Uterus (tissue), 2 donors: ENCODE results near the gene TRMU.

Source experiments
- POLR2A ChIP-seq, 2 donors: fragments of 450-650 bp; IDR thresholded peaks; one replicate each; pipeline ENCODE4 v1.6.1; 2016; ENCODE audit warnings: antibody characterized with exemption in 2 of 2, mild to moderate bottlenecking in 1 of 2, moderate library complexity in 1 of 2
- TF ChIP-seq, protein P1 (sequence below), 4 experiments: fragments of 200-600 bp in 2 of 4; fragments of 450-650 bp in 2 of 4; sonication (generic) in 2 of 4; IDR thresholded peaks; one replicate each; pipeline ENCODE4 v1.5.1; 2016 to 2019; ENCODE audit warnings: antibody characterized with exemption in 4 of 4, mild to moderate bottlenecking in 2 of 4, moderate library complexity in 1 of 4

DNA sequence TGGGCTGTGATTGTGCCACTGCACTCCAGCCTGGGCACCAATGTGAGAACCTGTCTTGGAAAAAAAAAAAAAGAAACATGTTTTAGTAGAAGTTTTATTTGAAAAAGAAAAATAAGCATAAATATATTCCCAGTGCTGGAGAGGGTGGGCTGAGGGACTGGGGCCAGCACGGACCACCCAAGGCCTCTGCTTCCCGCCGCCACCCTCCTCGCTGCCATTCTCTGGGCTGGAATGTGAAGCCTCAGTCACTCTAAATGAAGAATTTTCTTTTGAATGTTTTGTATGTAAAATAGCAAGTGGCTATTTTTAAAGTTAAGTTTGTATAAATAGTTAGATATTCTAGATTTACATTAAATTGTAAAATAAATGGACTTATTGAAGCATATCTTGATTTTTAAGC, 5.1 kb upstream of the TRMU start:
- TF ChIP-seq, protein P1, sequence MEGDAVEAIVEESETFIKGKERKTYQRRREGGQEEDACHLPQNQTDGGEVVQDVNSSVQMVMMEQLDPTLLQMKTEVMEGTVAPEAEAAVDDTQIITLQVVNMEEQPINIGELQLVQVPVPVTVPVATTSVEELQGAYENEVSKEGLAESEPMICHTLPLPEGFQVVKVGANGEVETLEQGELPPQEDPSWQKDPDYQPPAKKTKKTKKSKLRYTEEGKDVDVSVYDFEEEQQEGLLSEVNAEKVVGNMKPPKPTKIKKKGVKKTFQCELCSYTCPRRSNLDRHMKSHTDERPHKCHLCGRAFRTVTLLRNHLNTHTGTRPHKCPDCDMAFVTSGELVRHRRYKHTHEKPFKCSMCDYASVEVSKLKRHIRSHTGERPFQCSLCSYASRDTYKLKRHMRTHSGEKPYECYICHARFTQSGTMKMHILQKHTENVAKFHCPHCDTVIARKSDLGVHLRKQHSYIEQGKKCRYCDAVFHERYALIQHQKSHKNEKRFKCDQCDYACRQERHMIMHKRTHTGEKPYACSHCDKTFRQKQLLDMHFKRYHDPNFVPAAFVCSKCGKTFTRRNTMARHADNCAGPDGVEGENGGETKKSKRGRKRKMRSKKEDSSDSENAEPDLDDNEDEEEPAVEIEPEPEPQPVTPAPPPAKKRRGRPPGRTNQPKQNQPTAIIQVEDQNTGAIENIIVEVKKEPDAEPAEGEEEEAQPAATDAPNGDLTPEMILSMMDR (IDR thresholded peaks at IDR 0.05) = no peak
- no peak for TF ChIP-seq POLR2A (IDR thresholded peaks at IDR 0.05)
